Ovary (tissue), 3 donors: ENCODE data around the gene STPG4.

Experiments
- CTCF ChIP-seq, 3 donors: fragments of 450-650 bp in 2 of 3; fragments of 200-600 bp in 1 of 3; IDR thresholded peaks; one replicate each; pipeline versions ENCODE4 v1.5.1 to v1.8.0; 2016 to 2022; ENCODE audit warnings: antibody characterized with exemption in 3 of 3, mild to moderate bottlenecking in 1 of 3
- EP300 ChIP-seq: sonication (generic); formaldehyde crosslinking; IDR thresholded peaks from one replicate; pipeline ENCODE4 v1.6.1; 2017; ENCODE audit warnings: antibody characterized with exemption
- POLR2A ChIP-seq: fragments of 450-650 bp; IDR thresholded peaks from one replicate; pipeline ENCODE4 v1.6.1; 2017; ENCODE audit warnings: antibody characterized with exemption, mild to moderate bottlenecking, moderate library complexity
- donor health status: DM: no; HTN: no; CAD: no.

GRCh38 chr2:47076126-47076506 lies 79.0 kb downstream of the STPG4 start:
- TF ChIP-seq CTCF (IDR thresholded peaks at IDR 0.05) (no peak), POLR2A (no peak), EP300 (no peak)
